Transverse colon (tissue), 3 donors: ENCODE results near the gene TGFB1I1.

Experiments used
- POLR2A ChIP-seq: fragments of 450-650 bp; IDR thresholded peaks from one replicate; pipeline ENCODE4 v1.6.1; 2016; ENCODE audit warnings: antibody characterized with exemption, mild to moderate bottlenecking, moderate library complexity
- TF ChIP-seq, protein P1 (sequence below), 5 experiments: fragments of 200-600 bp in 3 of 5; fragments of 450-650 bp in 2 of 5; sonication (generic) in 3 of 5; IDR thresholded peaks; 1 replicate in 2 of 5; 2 replicates in 3 of 5; pipeline ENCODE4 v1.5.1; 2016 to 2017; ENCODE audit warnings: antibody characterized with exemption in 5 of 5, inconsistent platforms in 3 of 5, mild to moderate bottlenecking in 2 of 5, moderate library complexity in 1 of 5

DNA sequence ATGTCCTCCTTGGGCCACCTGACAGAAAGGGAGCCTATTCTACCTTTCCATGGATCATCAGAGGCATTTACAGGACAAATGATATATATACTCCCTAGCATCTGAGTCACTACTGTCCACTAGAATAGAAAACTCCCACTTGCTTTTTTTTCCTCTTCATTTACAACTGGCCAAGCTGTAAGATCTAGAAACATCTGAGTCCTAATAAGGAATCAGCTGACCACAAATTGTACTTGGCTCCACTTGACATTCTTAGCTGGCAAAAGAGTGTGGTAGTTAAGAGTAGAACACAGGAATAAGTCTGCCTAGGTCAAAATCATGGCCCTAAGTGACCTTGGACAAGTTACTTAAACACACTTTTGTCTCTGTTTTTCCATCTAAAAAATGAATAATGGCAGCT lies 31.0 kb downstream of the TGFB1I1 start:
- TF ChIP-seq, protein P1, sequence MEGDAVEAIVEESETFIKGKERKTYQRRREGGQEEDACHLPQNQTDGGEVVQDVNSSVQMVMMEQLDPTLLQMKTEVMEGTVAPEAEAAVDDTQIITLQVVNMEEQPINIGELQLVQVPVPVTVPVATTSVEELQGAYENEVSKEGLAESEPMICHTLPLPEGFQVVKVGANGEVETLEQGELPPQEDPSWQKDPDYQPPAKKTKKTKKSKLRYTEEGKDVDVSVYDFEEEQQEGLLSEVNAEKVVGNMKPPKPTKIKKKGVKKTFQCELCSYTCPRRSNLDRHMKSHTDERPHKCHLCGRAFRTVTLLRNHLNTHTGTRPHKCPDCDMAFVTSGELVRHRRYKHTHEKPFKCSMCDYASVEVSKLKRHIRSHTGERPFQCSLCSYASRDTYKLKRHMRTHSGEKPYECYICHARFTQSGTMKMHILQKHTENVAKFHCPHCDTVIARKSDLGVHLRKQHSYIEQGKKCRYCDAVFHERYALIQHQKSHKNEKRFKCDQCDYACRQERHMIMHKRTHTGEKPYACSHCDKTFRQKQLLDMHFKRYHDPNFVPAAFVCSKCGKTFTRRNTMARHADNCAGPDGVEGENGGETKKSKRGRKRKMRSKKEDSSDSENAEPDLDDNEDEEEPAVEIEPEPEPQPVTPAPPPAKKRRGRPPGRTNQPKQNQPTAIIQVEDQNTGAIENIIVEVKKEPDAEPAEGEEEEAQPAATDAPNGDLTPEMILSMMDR (IDR thresholded peaks at IDR 0.05), result no peak
- no peak for TF ChIP-seq POLR2A
